Ectodermal cell (in vitro differentiated cells): ENCODE measurements around the gene NAA20.

ENCODE experiments used
- H3K27ac ChIP-seq: 2 replicates; pipeline ENCODE4 v1.7.0; 2013; ENCODE audit warnings: mild to moderate bottlenecking, low read depth, low read length; ENCODE audit not compliant: insufficient read depth, poor library complexity, severe bottlenecking
- H3K27me3 ChIP-seq: 2 replicates; pipeline ENCODE4 v1.7.0; 2013; ENCODE audit warnings: mild to moderate bottlenecking, low read length; ENCODE audit not compliant: insufficient read depth, control insufficient read depth, poor library complexity, severe bottlenecking
- H3K36me3 ChIP-seq: one replicate; pipeline ENCODE4 v1.7.0; 2013; ENCODE audit warnings: low read length; ENCODE audit not compliant: control insufficient read depth, insufficient read depth
- H3K4me1 ChIP-seq: one replicate; pipeline ENCODE4 v1.7.0; 2013; ENCODE audit warnings: low read length; ENCODE audit not compliant: control insufficient read depth, insufficient read depth
- H3K4me3 ChIP-seq: 2 replicates; pipeline ENCODE4 v1.7.0; 2013; ENCODE audit warnings: low read depth, low read length, control low read depth; ENCODE audit not compliant: insufficient read depth
- H3K9me3 ChIP-seq: 2 replicates; pipeline ENCODE4 v1.7.0; 2013; ENCODE audit warnings: mild to moderate bottlenecking, low read length, moderate library complexity; ENCODE audit not compliant: control insufficient read depth
- WGBS, 2 experiments: methylation state at CpG; one replicate each; pipeline ENCODE4 v1.1.7; 2013; ENCODE audit warnings: missing lambda C conversion rate in 2 of 2; 5-methylcytosine and 5-hydroxymethylcytosine counted together

NAA20 gene

GRCh38 chr20:19991308-19991707 is 25.9 kb upstream of the NAA20 start:
- H3K4me1 ChIP-seq = peaks cover 10% of the 10 kb centered on the region
- no peaks in the 10 kb centered on the region for H3K27me3 ChIP-seq
- no peak overlapping the region for H3K4me3 ChIP-seq
- H3K9me3 ChIP-seq = no peaks in the 10 kb centered on the region
- H3K27ac ChIP-seq = no peak overlapping the region
- H3K36me3 ChIP-seq = no peaks in the 10 kb centered on the region
- WGBS, 2 experiments = 83% methylated on average over 1 of the region's 1 CpG; no CpG with 5 or more reads in 1 of the 2 experiments

GRCh38 chr20:19991854-19992253 is 25.3 kb upstream of the NAA20 start:
- 91 to 100% methylated on average over 1 of the region's 2 CpGs for WGBS, 2 experiments
- H3K4me1 ChIP-seq = peaks cover 10% of the 10 kb centered on the region
- no peaks in the 10 kb centered on the region for H3K9me3 ChIP-seq
- H3K4me3 ChIP-seq = no peak overlapping the region
- no peak overlapping the region for H3K27ac ChIP-seq
- H3K27me3 ChIP-seq = no peaks in the 10 kb centered on the region
- no peaks in the 10 kb centered on the region for H3K36me3 ChIP-seq

DNA sequence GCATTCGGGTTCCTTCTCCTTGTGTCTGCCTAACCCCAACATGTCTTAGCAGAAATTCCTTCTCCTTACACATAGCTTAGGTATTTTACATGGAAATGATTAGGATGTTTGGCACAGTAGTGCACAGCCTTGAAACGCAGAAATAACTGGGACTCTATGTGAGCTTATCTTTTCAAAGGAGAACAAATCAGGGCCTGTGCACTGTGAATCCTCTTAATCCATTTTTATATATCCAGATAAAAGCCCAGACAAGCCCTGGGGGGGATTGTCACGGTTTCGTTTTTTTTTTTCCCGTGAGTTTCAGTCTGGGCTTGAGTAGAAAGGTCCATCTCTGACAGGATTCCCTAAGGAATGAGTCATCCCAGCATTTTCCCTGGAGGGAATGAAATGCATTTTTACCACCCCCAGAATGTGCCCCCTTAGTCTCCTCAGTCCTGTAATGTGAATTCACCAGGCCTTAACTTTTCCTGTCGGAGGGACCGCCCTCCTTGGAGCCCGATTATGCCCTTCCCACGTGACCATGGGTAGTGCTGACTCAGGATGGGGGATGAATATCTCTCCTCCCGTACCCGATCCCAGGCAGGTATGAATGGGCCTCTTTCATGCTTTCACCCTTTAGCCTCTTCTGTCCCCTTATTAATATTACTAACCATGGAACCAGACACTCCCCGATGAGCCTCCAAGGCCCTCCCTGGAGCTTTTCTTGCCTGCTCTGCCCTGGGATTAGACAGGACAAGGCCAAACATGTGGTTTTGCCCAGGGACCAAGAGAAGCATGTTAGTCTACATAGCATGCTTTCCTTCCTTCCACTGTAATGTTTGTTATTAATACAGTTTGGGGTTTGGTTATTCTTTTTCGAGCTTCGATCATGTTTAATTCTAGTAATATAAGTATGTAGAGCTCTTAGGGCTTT is 23.9 kb upstream of the NAA20 start:
- Histone ChIP-seq H3K4me1 (peaks cover 10% of the 10 kb centered on the region), H3K4me3 (no peak overlapping the region), H3K27ac (no peak overlapping the region), H3K9me3 (no peaks in the 10 kb centered on the region), H3K27me3 (no peaks in the 10 kb centered on the region), H3K36me3 (no peaks in the 10 kb centered on the region)
- 59 to 65% methylated on average over 13 of the region's 14 CpGs for WGBS, 2 experiments

DNA sequence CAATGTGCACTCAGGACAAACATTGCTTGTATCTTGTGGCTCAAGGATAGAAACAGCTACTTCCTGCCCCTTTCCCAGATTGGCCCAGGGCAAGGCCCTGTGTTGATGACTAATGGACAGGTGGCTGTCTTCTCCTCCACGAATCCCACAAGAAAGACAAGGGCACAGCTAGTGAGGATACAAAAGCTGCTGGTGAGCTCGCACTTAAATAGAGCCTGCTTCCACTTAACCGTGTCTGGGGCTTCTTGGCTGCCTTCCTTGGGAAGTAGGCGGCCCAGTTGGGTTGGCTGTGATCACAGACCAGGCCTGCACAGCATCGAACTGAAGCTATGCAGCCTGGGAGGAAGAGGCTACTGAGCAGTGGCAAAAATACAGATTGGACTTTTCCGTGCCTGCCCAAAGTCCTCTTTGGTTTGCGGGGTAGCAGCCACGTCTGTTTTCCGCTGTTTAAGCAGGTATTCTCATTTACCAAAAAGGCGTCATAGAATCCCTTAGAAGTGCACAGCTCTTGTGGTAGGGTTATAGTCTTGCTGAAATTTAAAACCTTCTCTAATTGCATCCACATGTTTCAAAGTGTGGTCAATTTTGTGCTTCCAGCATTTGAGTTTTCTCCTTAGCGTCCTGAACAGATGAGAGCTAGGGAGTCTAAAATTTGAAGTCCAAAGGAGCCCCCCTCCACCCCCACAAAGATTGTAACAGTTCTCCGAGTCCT is 23.0 kb upstream of the NAA20 start:
- 89 to 91% methylated on average over 12 of the region's 12 CpGs for WGBS, 2 experiments
- Histone ChIP-seq H3K36me3 (no peaks in the 10 kb centered on the region), H3K27ac (no peak overlapping the region), H3K4me3 (no peak overlapping the region), H3K9me3 (no peaks in the 10 kb centered on the region), H3K27me3 (no peaks in the 10 kb centered on the region), H3K4me1 (peaks cover 10% of the 10 kb centered on the region)

GRCh38 chr20:19995220-19995863 is 21.8 kb upstream of the NAA20 start:
- 25 to 36% methylated on average over 4 to 5 of the region's 5 CpGs for WGBS, 2 experiments
- no peak overlapping the region for H3K4me3 ChIP-seq
- no peak overlapping the region for H3K27ac ChIP-seq

DNA sequence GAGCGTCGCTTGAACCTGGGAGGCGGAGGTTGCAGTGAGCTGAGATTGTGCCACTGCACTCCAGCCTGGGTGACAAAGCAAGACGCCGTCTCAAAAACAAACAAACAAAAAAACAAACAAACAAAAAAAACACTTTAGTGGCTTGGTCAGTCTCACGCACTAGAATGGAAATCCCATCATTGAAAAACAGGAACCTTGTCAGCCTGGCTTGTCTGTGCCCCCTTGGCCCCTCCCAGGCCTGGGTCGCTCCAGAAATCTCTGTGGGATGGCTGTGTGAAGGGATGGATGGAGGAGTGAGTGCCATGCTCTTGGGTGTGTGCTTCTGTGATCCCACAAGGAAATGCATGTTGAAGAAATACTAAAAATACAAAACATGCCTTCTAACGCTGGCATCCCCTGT is 20.9 kb upstream of the NAA20 start:
- no peaks in the 10 kb centered on the region for H3K9me3 ChIP-seq
- peaks cover 10% of the 10 kb centered on the region for H3K4me1 ChIP-seq
- WGBS, 2 experiments = 93 to 95% methylated on average over 8 of the region's 8 CpGs
- no peak overlapping the region for H3K27ac ChIP-seq
- H3K27me3 ChIP-seq = no peaks in the 10 kb centered on the region
- peaks cover 6% of the 10 kb centered on the region for H3K36me3 ChIP-seq
- H3K4me3 ChIP-seq = no peak overlapping the region

More at GRCh38 chr20:19995220-19995863, 21.8 kb upstream of the NAA20 start:
- Histone ChIP-seq H3K27me3 (no peaks in the 10 kb centered on the region), H3K9me3 (no peaks in the 10 kb centered on the region), H3K36me3 (peaks cover under 1% of the 10 kb centered on the region), H3K4me1 (peaks cover 10% of the 10 kb centered on the region)

GRCh38 chr20:19996917-19997316 is 20.2 kb upstream of the NAA20 start:
- no peaks in the 10 kb centered on the region for H3K9me3 ChIP-seq
- WGBS, 2 experiments = 91 to 92% methylated on average over 9 of the region's 9 CpGs
- no peak overlapping the region for H3K4me3 ChIP-seq
- H3K27me3 ChIP-seq = no peaks in the 10 kb centered on the region
- peaks cover 6% of the 10 kb centered on the region for H3K36me3 ChIP-seq
- H3K27ac ChIP-seq = no peak overlapping the region
- H3K4me1 ChIP-seq = peaks cover 10% of the 10 kb centered on the region

DNA sequence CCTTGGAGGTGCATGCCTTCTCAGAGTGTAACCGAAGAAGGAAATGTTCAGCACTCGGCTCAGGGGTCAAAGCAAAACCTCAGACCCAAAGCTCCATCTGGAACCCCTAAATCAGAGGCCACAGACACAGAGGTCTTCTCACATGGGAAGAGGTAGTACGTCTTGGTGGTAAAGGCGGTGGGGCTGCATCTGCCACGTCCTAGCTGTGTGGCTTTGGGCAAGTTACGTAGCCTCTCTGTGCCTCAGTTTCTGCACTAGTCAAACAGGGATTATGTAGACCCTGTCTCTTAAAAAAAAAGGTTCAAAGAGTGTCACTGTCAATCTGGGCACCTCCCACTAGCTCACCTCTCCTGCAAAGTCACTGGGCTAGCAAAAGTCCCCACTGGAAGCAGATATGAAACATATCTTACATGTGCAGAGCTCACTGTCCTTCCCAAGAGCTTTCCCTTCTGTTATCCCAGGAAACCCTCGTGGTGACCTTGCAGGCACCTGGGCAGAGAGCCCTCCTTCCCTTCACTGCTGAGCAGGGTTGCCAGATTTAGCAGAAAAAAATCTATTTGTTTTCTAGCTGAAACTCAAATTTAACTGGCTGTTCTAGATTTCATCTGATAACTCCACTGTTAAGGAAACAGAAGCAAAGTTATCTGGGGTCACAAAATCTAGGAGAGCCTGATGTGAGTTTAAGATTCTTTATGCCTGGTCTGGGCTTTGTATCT is 18.0 kb upstream of the NAA20 start:
- Histone ChIP-seq H3K9me3 (no peaks in the 10 kb centered on the region), H3K27ac (no peak overlapping the region), H3K27me3 (no peaks in the 10 kb centered on the region), H3K36me3 (peaks cover 6% of the 10 kb centered on the region), H3K4me3 (no peak overlapping the region), H3K4me1 (no peaks in the 10 kb centered on the region)
- 90 to 92% methylated on average over 7 of the region's 7 CpGs for whole genome bisulfite sequencing, 2 experiments

DNA sequence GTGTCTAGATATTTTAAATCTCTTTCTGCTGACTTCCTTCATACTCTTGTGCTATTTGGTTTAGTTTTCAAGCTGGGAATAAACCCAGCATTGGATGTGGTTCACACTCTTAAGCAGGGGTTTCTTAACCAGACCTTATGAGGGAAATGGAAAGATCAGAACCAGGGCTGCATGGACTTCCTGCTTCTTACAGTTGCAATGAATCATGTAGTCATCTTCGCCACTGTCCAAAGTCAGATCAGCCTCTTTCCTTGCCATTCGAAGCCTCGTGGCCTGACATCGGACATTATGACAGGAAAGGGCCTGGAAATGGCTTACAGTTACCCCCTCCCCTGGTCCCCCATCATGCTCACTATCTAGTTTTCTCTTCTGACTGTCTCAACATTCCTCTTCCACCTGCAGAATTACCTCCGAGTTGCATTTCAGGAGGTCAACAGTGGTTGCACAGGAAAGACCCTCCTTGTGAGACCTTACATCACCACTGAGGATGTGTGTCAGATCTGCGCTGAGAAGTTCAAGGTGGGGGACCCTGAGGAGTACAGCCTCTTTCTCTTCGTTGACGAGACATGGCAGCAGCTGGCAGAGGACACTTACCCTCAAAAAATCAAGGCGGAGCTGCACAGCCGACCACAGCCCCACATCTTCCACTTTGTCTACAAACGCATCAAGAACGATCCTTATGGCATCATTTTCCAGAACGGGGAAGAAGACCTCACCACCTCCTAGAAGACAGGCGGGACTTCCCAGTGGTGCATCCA is 16.8 kb upstream of the NAA20 start:
- H3K27me3 ChIP-seq = no peaks in the 10 kb centered on the region
- no peak overlapping the region for H3K4me3 ChIP-seq
- peaks cover 6% of the 10 kb centered on the region for H3K36me3 ChIP-seq
- H3K4me1 ChIP-seq = peaks cover 7% of the 10 kb centered on the region
- no peak overlapping the region for H3K27ac ChIP-seq
- H3K9me3 ChIP-seq = no peaks in the 10 kb centered on the region
- 94 to 97% methylated on average over 14 of the region's 14 CpGs for WGBS, 2 experiments
